ENCODE measurements around the gene DLGAP1. TPM values are rescaled to one million over a fixed set of nuclear protein-coding genes. Genes with fewer than 3 reads are reported as not detected.

Gene DLGAP1
- total and polyA plus RNA-seq, 2 donors (not counting 1 experiment from before 2014, with no cell fraction given), result 0.07 to 0.61 TPM

DNA sequence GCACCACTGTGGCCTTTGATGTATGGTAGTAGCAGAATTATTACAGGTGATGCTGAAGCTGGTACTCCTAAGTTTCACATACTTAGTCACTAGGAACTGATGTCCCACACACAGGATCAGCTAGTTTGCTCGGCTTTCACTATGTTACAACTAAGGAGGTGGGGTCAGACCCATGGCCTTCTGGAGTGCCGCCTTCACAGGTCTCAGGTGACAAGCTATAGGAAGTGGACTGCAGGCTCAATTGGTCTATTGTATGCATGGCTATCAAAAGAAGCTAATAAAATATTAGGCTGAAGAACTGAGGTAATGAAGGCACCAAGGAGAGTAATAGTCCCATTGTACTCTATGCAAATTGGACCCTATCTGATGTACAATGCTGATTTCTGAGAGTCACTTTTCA is 170.6 kb downstream of the DLGAP1 start:
- intact Hi-C loops (cut with micrococcal nuclease), result no loop called here
- no peaks in the 10 kb centered on the region for H3K27me3 Mint-ChIP-seq
- H4K20me1 ChIP-seq (ENCODE audit: control insufficient read depth, insufficient read depth, low read length, poor library complexity, severe bottlenecking), result no peaks in the 10 kb centered on the region
- ChIA-PET CTCF (no interaction called here), POLR2A (no interaction called here)
- H3K4me2 ChIP-seq (replicated peaks; ENCODE audit: low read depth, low read length, poor library complexity, severe bottlenecking), result no peak overlapping the region
- H3K4me3 ChIP-seq (ENCODE audit: control extremely low read depth in 1 of 5, extremely low read depth in 1 of 5, insufficient read depth in 1 of 5, low read depth in 2 of 5, low read length in 4 of 5), result no peak overlapping the region
- WGBS (ENCODE audit: insufficient coverage), result 100% methylated on average over 1 of the region's 2 CpGs
- no peak overlapping the region for H3K9ac ChIP-seq (ENCODE audit: low read length)
- no peaks in the 10 kb centered on the region for H3K9me3 Mint-ChIP-seq (ENCODE audit: insufficient read depth)
- H3K27ac ChIP-seq (ENCODE audit: low read length in 2 of 2), result no peak overlapping the region
- TF ChIP-seq, protein P1, sequence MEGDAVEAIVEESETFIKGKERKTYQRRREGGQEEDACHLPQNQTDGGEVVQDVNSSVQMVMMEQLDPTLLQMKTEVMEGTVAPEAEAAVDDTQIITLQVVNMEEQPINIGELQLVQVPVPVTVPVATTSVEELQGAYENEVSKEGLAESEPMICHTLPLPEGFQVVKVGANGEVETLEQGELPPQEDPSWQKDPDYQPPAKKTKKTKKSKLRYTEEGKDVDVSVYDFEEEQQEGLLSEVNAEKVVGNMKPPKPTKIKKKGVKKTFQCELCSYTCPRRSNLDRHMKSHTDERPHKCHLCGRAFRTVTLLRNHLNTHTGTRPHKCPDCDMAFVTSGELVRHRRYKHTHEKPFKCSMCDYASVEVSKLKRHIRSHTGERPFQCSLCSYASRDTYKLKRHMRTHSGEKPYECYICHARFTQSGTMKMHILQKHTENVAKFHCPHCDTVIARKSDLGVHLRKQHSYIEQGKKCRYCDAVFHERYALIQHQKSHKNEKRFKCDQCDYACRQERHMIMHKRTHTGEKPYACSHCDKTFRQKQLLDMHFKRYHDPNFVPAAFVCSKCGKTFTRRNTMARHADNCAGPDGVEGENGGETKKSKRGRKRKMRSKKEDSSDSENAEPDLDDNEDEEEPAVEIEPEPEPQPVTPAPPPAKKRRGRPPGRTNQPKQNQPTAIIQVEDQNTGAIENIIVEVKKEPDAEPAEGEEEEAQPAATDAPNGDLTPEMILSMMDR (IDR thresholded peaks at IDR 0.05), result no peak
- no peak for TF ChIP-seq EZH2 (IDR thresholded peaks at IDR 0.05; ENCODE audit: borderline replicate concordance, insufficient read depth, low read depth, low read length, poor library complexity, severe bottlenecking)
- no peaks in the 10 kb centered on the region for H3K4me1 ChIP-seq (ENCODE audit: control insufficient read depth in 2 of 2, insufficient read depth in 2 of 2, low read length in 2 of 2)
- no peaks in the 10 kb centered on the region for H3K79me2 ChIP-seq (ENCODE audit: control insufficient read depth, insufficient read depth, low read length)
- H3K4me1 Mint-ChIP-seq, result no peaks in the 10 kb centered on the region
- H3K4me3 Mint-ChIP-seq, result no peak overlapping the region
- H3K27me3 ChIP-seq (replicated peaks in 1 of 4; ENCODE audit: control extremely low read depth in 1 of 4, control insufficient read depth in 3 of 4, insufficient read depth in 4 of 4, low read length in 3 of 4), result no peaks in the 10 kb centered on the region
- H3K27ac Mint-ChIP-seq, result no peak overlapping the region
- H3K9me3 ChIP-seq (ENCODE audit: control extremely low read depth in 1 of 3, control insufficient read depth in 2 of 3, insufficient read depth in 1 of 3, low read length in 2 of 3), result no peaks in the 10 kb centered on the region
- DNase-seq, result no peak
- no peak overlapping the region for H2AFZ ChIP-seq (ENCODE audit: insufficient read depth, low read depth, low read length, poor library complexity, severe bottlenecking)
- no peak for ATAC-seq (ENCODE audit: low read depth)
- H3K36me3 ChIP-seq (replicated peaks in 1 of 2; ENCODE audit: control extremely low read depth in 1 of 2, control insufficient read depth in 1 of 2, extremely low read depth in 1 of 2, insufficient read depth in 2 of 2, low read length in 1 of 2), result no peaks in the 10 kb centered on the region

DNA sequence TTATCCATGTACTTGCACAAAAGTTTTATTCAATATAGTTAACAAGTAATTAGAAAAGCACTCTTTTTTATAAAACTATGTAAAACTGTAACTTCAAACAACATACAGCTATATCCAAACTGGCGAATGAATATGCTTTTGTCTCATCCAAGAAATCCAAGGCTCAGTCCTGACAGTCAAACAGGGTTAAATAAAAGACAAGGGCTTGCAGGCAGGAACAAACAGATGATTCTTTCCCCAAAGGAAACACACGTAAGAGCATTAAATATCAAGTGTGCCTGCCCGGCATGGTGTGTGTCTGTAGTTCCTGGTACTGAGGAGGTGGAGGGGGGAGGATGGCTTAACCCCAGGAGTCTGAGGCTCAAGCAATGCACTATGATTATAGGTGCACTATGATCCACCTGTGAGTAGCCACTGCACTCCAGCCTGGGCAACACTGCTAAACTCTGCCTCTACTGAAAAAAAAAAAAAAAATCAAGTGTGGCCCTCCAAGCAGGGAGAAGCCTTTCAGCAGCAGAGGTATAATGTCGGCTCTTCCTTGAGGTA is 171.3 kb downstream of the DLGAP1 start:
- Histone ChIP-seq H3K9ac (ENCODE audit: low read length) (no peak overlapping the region), H3K27me3 (replicated peaks in 1 of 4; ENCODE audit: control extremely low read depth in 1 of 4, control insufficient read depth in 3 of 4, insufficient read depth in 4 of 4, low read length in 3 of 4) (no peaks in the 10 kb centered on the region), H3K4me3 (ENCODE audit: control extremely low read depth in 1 of 5, extremely low read depth in 1 of 5, insufficient read depth in 1 of 5, low read depth in 2 of 5, low read length in 4 of 5) (no peak overlapping the region), H4K20me1 (ENCODE audit: control insufficient read depth, insufficient read depth, low read length, poor library complexity, severe bottlenecking) (no peaks in the 10 kb centered on the region), H3K79me2 (ENCODE audit: control insufficient read depth, insufficient read depth, low read length) (no peaks in the 10 kb centered on the region), H3K4me2 (replicated peaks; ENCODE audit: low read depth, low read length, poor library complexity, severe bottlenecking) (no peak overlapping the region), H2AFZ (ENCODE audit: insufficient read depth, low read depth, low read length, poor library complexity, severe bottlenecking) (no peak overlapping the region), H3K36me3 (replicated peaks in 1 of 2; ENCODE audit: control extremely low read depth in 1 of 2, control insufficient read depth in 1 of 2, extremely low read depth in 1 of 2, insufficient read depth in 2 of 2, low read length in 1 of 2) (no peaks in the 10 kb centered on the region), H3K27ac (ENCODE audit: low read length in 2 of 2) (no peak overlapping the region), H3K9me3 (ENCODE audit: control extremely low read depth in 1 of 3, control insufficient read depth in 2 of 3, insufficient read depth in 1 of 3, low read length in 2 of 3) (no peaks in the 10 kb centered on the region), H3K4me1 (ENCODE audit: control insufficient read depth in 2 of 2, insufficient read depth in 2 of 2, low read length in 2 of 2) (no peaks in the 10 kb centered on the region)
- H3K4me3 Mint-ChIP-seq, result no peak overlapping the region
- CTCF ChIA-PET, result no interaction called here
- no peaks in the 10 kb centered on the region for H3K27me3 Mint-ChIP-seq
- no peaks in the 10 kb centered on the region for H3K9me3 Mint-ChIP-seq (ENCODE audit: insufficient read depth)
- 80% methylated on average over 2 of the region's 4 CpGs for WGBS (ENCODE audit: insufficient coverage)
- ATAC-seq (ENCODE audit: low read depth), result no peak
- H3K27ac Mint-ChIP-seq, result no peak overlapping the region
- TF ChIP-seq EZH2 (IDR thresholded peaks at IDR 0.05; ENCODE audit: borderline replicate concordance, insufficient read depth, low read depth, low read length, poor library complexity, severe bottlenecking), result no peak
- TF ChIP-seq, protein P1 (IDR thresholded peaks at IDR 0.05), result no peak
- intact Hi-C loops (cut with micrococcal nuclease), result no loop called here
- no peaks in the 10 kb centered on the region for H3K4me1 Mint-ChIP-seq
- no peak for DNase-seq
- POLR2A ChIA-PET, result no interaction called here
